A549 (cell line): ENCODE results near the gene SMIM43. TPM values are rescaled to one million over a fixed set of nuclear protein-coding genes. Genes with fewer than 3 reads are reported as not detected.

Experiments used
- ATAC-seq, 2 experiments: fragments of 200-7000 bp in 1 of 2; fragments of >200 bp in 1 of 2; cut with Nextera tagmentation in 1 of 2; cut with Tn5 transposase in 1 of 2; 3 replicates each; pipeline versions ENCODE4 v1.8.0 to v1.9.1; 2018 to 2020; ENCODE audit warnings: mild to moderate bottlenecking in 1 of 2, moderate library complexity in 1 of 2
- CTCF ChIA-PET: fragments of 300-600 bp; sonication (Branson Sonifier 250); formaldehyde crosslinking; extraction: SDS; loops from one replicate; lab custom pipeline; 2021; ENCODE audit warnings: antibody characterized with exemption, inconsistent platforms; lab: Yijun Ruan, JAX
- POLR2A ChIA-PET: fragments of 350-600 bp; formaldehyde crosslinking; extraction: SDS; loops from one replicate; lab custom pipeline; 2021; ENCODE audit warnings: antibody characterized with exemption, inconsistent platforms; lab: Yijun Ruan, JAX
- DNase-seq, 2 experiments: peaks; one replicate each; pipeline versions ENCODE4 v3.0.0 to v3.0.0-alpha.2; 2011 to 2016; ENCODE audit warnings: low read depth in 1 of 2, low spot score in 1 of 2
- FAIRE-seq: peaks from 2 replicates; lab custom pipeline; 2011; peaks lifted over from hg19 to GRCh38; lab: Jason Lieb, UNC
- H3K27ac ChIP-seq, 2 experiments: fragments of >200 bp; sonication (Bioruptor Twin); formaldehyde crosslinking; 3 replicates each; pipeline ENCODE4 v1.5.1; 2016 to 2017
- H3K4me1 ChIP-seq: fragments of >200 bp; sonication (Bioruptor Twin); formaldehyde crosslinking; 3 replicates; pipeline ENCODE4 v1.6.1; 2016
- H3K4me2 ChIP-seq: fragments of >200 bp; sonication (Bioruptor Twin); formaldehyde crosslinking; 3 replicates; pipeline ENCODE4 v1.6.1; 2016
- H3K4me3 ChIP-seq: fragments of >200 bp; sonication (Bioruptor Twin); formaldehyde crosslinking; 3 replicates; pipeline ENCODE4 v1.5.1; 2016
- H3K9me3 ChIP-seq: fragments of >200 bp; sonication (Bioruptor Twin); formaldehyde crosslinking; 3 replicates; pipeline ENCODE4 v1.6.1; 2016
- BCL3 ChIP-seq: fragments of >200 bp; sonication (Bioruptor Twin); formaldehyde crosslinking; IDR thresholded peaks from 3 replicates; pipeline ENCODE4 v1.6.1; 2016
- ELK1 ChIP-seq: fragments of 150-350 bp; IDR thresholded peaks from 2 replicates; pipeline ENCODE4 v1.6.1; 2014; ENCODE audit warnings: low read depth, mild to moderate bottlenecking, low read length
- FOSB ChIP-seq: fragments of 250-450 bp; sonication (Bioruptor Pico); IDR thresholded peaks from 2 replicates; pipeline ENCODE4 v1.5.0; 2020; ENCODE audit warnings: mild to moderate bottlenecking, moderate library complexity
- JUN ChIP-seq, 2 experiments: fragments of >200 bp; sonication (Bioruptor Twin); formaldehyde crosslinking; IDR thresholded peaks; 2 replicates in 1 of 2; 3 replicates in 1 of 2; pipeline ENCODE4 v1.6.1; 2016 to 2017
- JUNB ChIP-seq: fragments of >200 bp; sonication (Bioruptor Twin); formaldehyde crosslinking; IDR thresholded peaks from 2 replicates; pipeline ENCODE4 v1.6.1; 2016
- MAFK ChIP-seq: fragments of 450-650 bp; IDR thresholded peaks from 2 replicates; pipeline ENCODE4 v1.6.1; 2014; ENCODE audit not compliant: partially characterized antibody
- MAX ChIP-seq: IDR thresholded peaks from 2 replicates; pipeline ENCODE4 v1.6.1; 2012
- MYC ChIP-seq: IDR thresholded peaks from 2 replicates; pipeline ENCODE4 v1.6.1; 2012; ENCODE audit warnings: mild to moderate bottlenecking, inconsistent platforms, low read length, improper control_type of control experiment, borderline replicate concordance
- NR3C1 ChIP-seq: fragments of >200 bp; sonication (Bioruptor Twin); formaldehyde crosslinking; IDR thresholded peaks from 3 replicates; pipeline ENCODE4 v1.6.1; 2017
- PHF8 ChIP-seq: fragments of 200-600 bp; sonication (generic); IDR thresholded peaks from 2 replicates; pipeline ENCODE4 v1.6.1; 2016; ENCODE audit warnings: low read depth, mild to moderate bottlenecking, antibody characterized with exemption, moderate library complexity, borderline replicate concordance
- POLR2AphosphoS2 ChIP-seq: conservative IDR thresholded peaks from 2 replicates; pipeline ENCODE4 v1.6.1; 2012; ENCODE audit warnings: low read length, improper control_type of control experiment, inconsistent platforms
- RAD21 ChIP-seq, 2 experiments: fragments of >200 bp in 1 of 2; sonication (Bioruptor Twin) in 1 of 2; formaldehyde crosslinking in 1 of 2; IDR thresholded peaks in 1 of 2; conservative IDR thresholded peaks in 1 of 2; 2 replicates in 1 of 2; 3 replicates in 1 of 2; pipeline ENCODE4 v1.6.1; 2012 to 2018; ENCODE audit warnings: inconsistent platforms in 1 of 2
- REST ChIP-seq: fragments of 200-600 bp; sonication (generic); IDR thresholded peaks from 2 replicates; pipeline ENCODE4 v1.6.1; 2016; ENCODE audit warnings: antibody characterized with exemption, mild to moderate bottlenecking, moderate library complexity
- RFX5 ChIP-seq: fragments of 450-650 bp; IDR thresholded peaks from 2 replicates; pipeline ENCODE4 v1.7.1; 2014; ENCODE audit warnings: antibody characterized with exemption, mild to moderate bottlenecking, moderate library complexity
- RNF2 ChIP-seq: fragments of 200-600 bp; sonication (generic); IDR thresholded peaks from 2 replicates; pipeline ENCODE4 v1.6.1; 2016; ENCODE audit warnings: low read depth, mild to moderate bottlenecking, antibody characterized with exemption, moderate library complexity, borderline replicate concordance
- SMC3 ChIP-seq: fragments of >200 bp; sonication (Bioruptor Twin); formaldehyde crosslinking; IDR thresholded peaks from 3 replicates; pipeline ENCODE4 v1.6.1; 2018; ENCODE audit warnings: inconsistent platforms
- USF2 ChIP-seq: fragments of 450-650 bp; IDR thresholded peaks from 2 replicates; pipeline ENCODE4 v1.6.1; 2014; ENCODE audit warnings: antibody characterized with exemption
- ZC3H11A ChIP-seq: fragments of 450-650 bp; IDR thresholded peaks from 2 replicates; pipeline ENCODE4 v1.6.1; 2014; ENCODE audit warnings: antibody characterized with exemption, mild to moderate bottlenecking
- ZSCAN20 ChIP-seq: fragments of 250-450 bp; sonication (Bioruptor Pico); IDR thresholded peaks from 2 replicates; pipeline ENCODE4 v1.8.0; 2022; ENCODE audit warnings: mild to moderate bottlenecking, moderate library complexity
- WGBS: methylation state at CpG from one replicate; pipeline ENCODE4 v1.1.6; 2017; ENCODE audit errors: missing lambda C conversion rate; 5-methylcytosine and 5-hydroxymethylcytosine counted together
- polyA plus RNA-seq, 4 experiments: library from polyadenylated mRNA; depleted of rRNA in 3 of 4; stranded (reverse); fragments of >200 nt; fragmentation: RNase III in 1 of 4; extraction: RNeasy Plus Mini Kit Qiagen cat#74134 plus additional on column Dnase treatment in 1 of 4; gene quantifications; 2 replicates in 3 of 4; 3 replicates in 1 of 4; pipeline ENCODE4 v1.2.3, GENCODE V29; 2011 to 2017

SMIM43 gene
- polyA plus RNA-seq, 2 of the 4 experiments (the other 2 are of a cell fraction): 0.12 to 0.45 TPM

- no peak for DNase-seq
- ChIA-PET CTCF (no interaction called here), POLR2A (no interaction called here)
- H3K4me3 ChIP-seq: no peak overlapping the region
- H3K4me1 ChIP-seq: no peaks in the 10 kb centered on the region
- TF ChIP-seq MAX (no peak), JUN (IDR thresholded peaks at IDR 0.05) (no peak), MYC (no peak)
- no peak for ATAC-seq
- no peak for FAIRE-seq
- 74% methylated on average over 1 of the region's 1 CpG for WGBS
- no peak overlapping the region for H3K4me2 ChIP-seq
- no peaks in the 10 kb centered on the region for H3K9me3 ChIP-seq
- H3K27ac ChIP-seq: no peak overlapping the region
Observed at GRCh38 chr4:121771869-121772268, 6.9 kb upstream of the SMIM43 start.

GRCh38 chr4:121769341-121769740 lies 4.4 kb upstream of the SMIM43 start:
- FAIRE-seq: no peak
- no peak overlapping the region for H3K27ac ChIP-seq
- TF ChIP-seq JUNB: no peak
- no peak for TF ChIP-seq BCL3
- TF ChIP-seq ELK1: no peak
- no peak for TF ChIP-seq NR3C1
- TF ChIP-seq RNF2: no peak
- no peak for TF ChIP-seq FOSB (CRISPR knock-in tag)
- no peak for TF ChIP-seq JUN (IDR thresholded peaks at IDR 0.05)
- no peak for TF ChIP-seq MYC
- TF ChIP-seq PHF8: no peak
- no peak for TF ChIP-seq MAX
- TF ChIP-seq RAD21 (conservative IDR thresholded peaks at IDR 0.05 in 1 of 2, IDR thresholded peaks at IDR 0.05 in 1 of 2): no peak
- TF ChIP-seq, all 56 proteins: peak for 0
- no peaks in the 10 kb centered on the region for H3K9me3 ChIP-seq
- 53% methylated on average over 2 of the region's 2 CpGs for WGBS
- ATAC-seq (no peak), DNase-seq (no peak)
- CTCF ChIA-PET: no interaction called here
- H3K4me3 ChIP-seq: no peak overlapping the region
- no peaks in the 10 kb centered on the region for H3K4me1 ChIP-seq
- no peak overlapping the region for H3K4me2 ChIP-seq
- POLR2A ChIA-PET: no interaction called here

- ChIA-PET CTCF (no interaction called here), POLR2A (no interaction called here)
- TF ChIP-seq RFX5 (no peak), SMC3 (no peak), MAX (no peak), ZC3H11A (no peak), REST (no peak), FOSB (CRISPR knock-in tag) (no peak), USF2 (no peak), MAFK (no peak), ZSCAN20 (CRISPR knock-in tag) (no peak), POLR2AphosphoS2 (no peak)
- no peaks in the 10 kb centered on the region for H3K4me1 ChIP-seq
- 71% methylated on average over 4 of the region's 4 CpGs for WGBS
- no peak overlapping the region for H3K27ac ChIP-seq
- H3K9me3 ChIP-seq: no peaks in the 10 kb centered on the region
- no peak overlapping the region for H3K4me2 ChIP-seq
- FAIRE-seq (no peak), ATAC-seq (no peak), DNase-seq (no peak)
- no peak overlapping the region for H3K4me3 ChIP-seq
Observed at GRCh38 chr4:121767166-121767565, 2.2 kb upstream of the SMIM43 start.
